K562 (cell line): ENCODE measurements around the gene TMEM222. TPM values are rescaled to one million over a fixed set of nuclear protein-coding genes. Genes with fewer than 3 reads are reported as not detected.

Source experiments
- ATF3 ChIP-seq, 2 experiments: fragments of 450-650 bp in 1 of 2; sonication (generic) in 1 of 2; formaldehyde crosslinking in 1 of 2; IDR thresholded peaks in 1 of 2; conservative IDR thresholded peaks in 1 of 2; 2 replicates each; pipeline versions ENCODE4 v1.6.1 to v1.8.1; 2016 to 2023; ENCODE audit warnings: mild to moderate bottlenecking in 2 of 2, moderate library complexity in 2 of 2, inconsistent platforms in 1 of 2, missing genetic modification reagents in 1 of 2
- BACH1 ChIP-seq: fragments of 200-800 bp; sonication (Bioruptor generic); IDR thresholded peaks from 2 replicates; pipeline ENCODE4 v1.6.1; 2016; ENCODE audit warnings: missing genetic modification characterization, missing compliant biosample characterization
- EHMT2 ChIP-seq: fragments of 450-650 bp; IDR thresholded peaks from 2 replicates; pipeline ENCODE4 v1.6.1; 2018; ENCODE audit warnings: antibody characterized with exemption
- EWSR1 ChIP-seq: fragments of 450-650 bp; IDR thresholded peaks from 2 replicates; pipeline ENCODE4 v1.6.1; 2018; ENCODE audit warnings: borderline replicate concordance, mild to moderate bottlenecking, low read depth, moderate library complexity; ENCODE audit not compliant: partially characterized antibody
- HDAC3 ChIP-seq: fragments of 450-650 bp; IDR thresholded peaks from 2 replicates; pipeline ENCODE4 v1.6.1; 2018; ENCODE audit warnings: borderline replicate concordance, mild to moderate bottlenecking, moderate library complexity; ENCODE audit not compliant: partially characterized antibody
- KDM2B ChIP-seq: fragments of 250-450 bp; sonication (Bioruptor Pico); IDR thresholded peaks from 2 replicates; pipeline ENCODE4 v1.8.0; 2021; ENCODE audit warnings: mild to moderate bottlenecking, moderate library complexity
- MEF2A ChIP-seq: IDR thresholded peaks from 2 replicates; pipeline ENCODE4 v1.6.1; 2011; ENCODE audit warnings: low read depth, mild to moderate bottlenecking, low read length, moderate library complexity; ENCODE audit not compliant: control insufficient read depth
- MEIS2 ChIP-seq: fragments of 450-650 bp; IDR thresholded peaks from 2 replicates; pipeline ENCODE4 v1.6.1; 2014; ENCODE audit warnings: mild to moderate bottlenecking; ENCODE audit not compliant: partially characterized antibody
- MNT ChIP-seq, 2 experiments: fragments of 450-650 bp; conservative IDR thresholded peaks; 2 replicates each; pipeline ENCODE4 v1.6.1; 2017; ENCODE audit warnings: mild to moderate bottlenecking in 2 of 2, moderate library complexity in 2 of 2
- NCOA4 ChIP-seq: fragments of 450-650 bp; IDR thresholded peaks from 2 replicates; pipeline ENCODE4 v1.6.1; 2018; ENCODE audit warnings: mild to moderate bottlenecking; ENCODE audit not compliant: partially characterized antibody
- NR0B1 ChIP-seq: fragments of 450-650 bp; IDR thresholded peaks from one replicate; pipeline ENCODE4 v1.6.1; 2018; ENCODE audit warnings: mild to moderate bottlenecking, moderate library complexity; ENCODE audit not compliant: partially characterized antibody
- POLR2H ChIP-seq: IDR thresholded peaks from 2 replicates; pipeline ENCODE4 v1.6.1; 2016; ENCODE audit warnings: missing genetic modification characterization, low read depth, mild to moderate bottlenecking, control low read depth, missing compliant biosample characterization, moderate library complexity
- RBM17 ChIP-seq: fragments of 200-400 bp; formaldehyde crosslinking; IDR thresholded peaks from 2 replicates; pipeline ENCODE4 v1.6.1; 2017; ENCODE audit warnings: low read depth, mild to moderate bottlenecking, low read length, borderline replicate concordance
- TAF15 ChIP-seq: fragments of 200-400 bp; formaldehyde crosslinking; IDR thresholded peaks from 2 replicates; pipeline ENCODE4 v1.6.1; 2017; ENCODE audit warnings: mild to moderate bottlenecking, low read depth, low read length, moderate library complexity
- YY1 ChIP-seq, 3 experiments: IDR thresholded peaks; 2 replicates each; pipeline ENCODE4 v1.6.1; 2011; ENCODE audit warnings: low read length in 2 of 3, mild to moderate bottlenecking in 2 of 3, moderate library complexity in 2 of 3, borderline replicate concordance in 1 of 3, control low read depth in 1 of 3, low read depth in 1 of 3; ENCODE audit not compliant: insufficient read depth in 3 of 3, insufficient replicate concordance in 2 of 3, control insufficient read depth in 1 of 3, insufficient read length in 1 of 3; ENCODE audit errors: extremely low read depth in 1 of 3
- ZMIZ1 ChIP-seq, 2 experiments: fragments of 150-350 bp in 1 of 2; IDR thresholded peaks; 2 replicates each; pipeline ENCODE4 v1.6.1; 2012 to 2016; ENCODE audit warnings: low read depth in 2 of 2, low read length in 2 of 2, mild to moderate bottlenecking in 1 of 2, moderate library complexity in 1 of 2
- ZNF766 ChIP-seq: fragments of 200-800 bp; sonication (Bioruptor generic); conservative IDR thresholded peaks from 2 replicates; pipeline ENCODE4 v1.6.1; 2016; ENCODE audit warnings: missing genetic modification characterization, missing compliant biosample characterization
- polyA plus RNA-seq, 8 experiments: library from polyadenylated mRNA; depleted of rRNA in 4 of 8; stranded (reverse) in 5 of 8; unstranded in 3 of 8; fragments of >200 nt; fragmentation: Nextera tagmentation in 2 of 8; fragmentation: Illumina TruSeq in 1 of 8; extraction: Ambion mirVana in 2 of 8; extraction: Trizol in 1 of 8; gene quantifications; 2 replicates each; pipeline versions ENCODE4 v1.2.1 to v1.2.3, GENCODE V29; 2011 to 2014; ENCODE audit warnings: inconsistent platforms in 1 of 8, missing spikeins in 1 of 8
- total RNA-seq, 7 experiments: library from RNA; depleted of rRNA in 6 of 7; stranded (reverse); fragments of >200 nt in 6 of 7; fragmentation: Illumina TruSeq in 2 of 7; extraction: Trizol in 2 of 7; gene quantifications; 2 replicates each; pipeline versions ENCODE4 v1.2.1 to v1.2.3, GENCODE V29; 2011 to 2021; ENCODE audit warnings: low replicate concordance in 1 of 7

The TMEM222 gene
- total and polyA plus RNA-seq, 9 of the 15 experiments (the other 6 are each of a cell fraction or from before 2014, with no cell fraction given): 6.9 to 48.0 (median 32.8) TPM

- TF ChIP-seq ZMIZ1 (IDR thresholded peaks at IDR 0.05; ENCODE audit: low read depth in 2 of 2, low read length in 2 of 2) (no peak), HDAC3 (no peak), NCOA4 (no peak), NR0B1 (no peak), YY1 (IDR thresholded peaks at IDR 0.05; ENCODE audit: borderline replicate concordance in 1 of 3, control insufficient read depth in 1 of 3, extremely low read depth in 1 of 3, insufficient read depth in 3 of 3, insufficient read length in 1 of 3, insufficient replicate concordance in 2 of 3, low read depth in 1 of 3, low read length in 2 of 3) (no peak), MEIS2 (no peak), TAF15 (no peak), MEF2A (no peak), BACH1 (tag) (no peak), KDM2B (CRISPR knock-in tag) (no peak), ZNF766 (CRISPR knock-in tag) (no peak), ATF3 (IDR thresholded peaks at IDR 0.05) (no peak), ATF3 (CRISPR knock-in tag; conservative IDR thresholded peaks at IDR 0.05) (no peak), RBM17 (no peak), EWSR1 (no peak), POLR2H (no peak), MNT (conservative IDR thresholded peaks at IDR 0.05) (no peak), EHMT2 (no peak)
Observed at GRCh38 chr1:27342778-27343638, 21.0 kb downstream of the TMEM222 start (continued).
